ENCODE results near the gene B2M. TPM values are rescaled to one million over a fixed set of nuclear protein-coding genes. Genes with fewer than 3 reads are reported as not detected.

The B2M gene
- total and polyA plus RNA-seq, 2 of the 13 experiments (the other 11 are each of a cell fraction or from before 2014, with no cell fraction given): 784 to 857 TPM

DNA sequence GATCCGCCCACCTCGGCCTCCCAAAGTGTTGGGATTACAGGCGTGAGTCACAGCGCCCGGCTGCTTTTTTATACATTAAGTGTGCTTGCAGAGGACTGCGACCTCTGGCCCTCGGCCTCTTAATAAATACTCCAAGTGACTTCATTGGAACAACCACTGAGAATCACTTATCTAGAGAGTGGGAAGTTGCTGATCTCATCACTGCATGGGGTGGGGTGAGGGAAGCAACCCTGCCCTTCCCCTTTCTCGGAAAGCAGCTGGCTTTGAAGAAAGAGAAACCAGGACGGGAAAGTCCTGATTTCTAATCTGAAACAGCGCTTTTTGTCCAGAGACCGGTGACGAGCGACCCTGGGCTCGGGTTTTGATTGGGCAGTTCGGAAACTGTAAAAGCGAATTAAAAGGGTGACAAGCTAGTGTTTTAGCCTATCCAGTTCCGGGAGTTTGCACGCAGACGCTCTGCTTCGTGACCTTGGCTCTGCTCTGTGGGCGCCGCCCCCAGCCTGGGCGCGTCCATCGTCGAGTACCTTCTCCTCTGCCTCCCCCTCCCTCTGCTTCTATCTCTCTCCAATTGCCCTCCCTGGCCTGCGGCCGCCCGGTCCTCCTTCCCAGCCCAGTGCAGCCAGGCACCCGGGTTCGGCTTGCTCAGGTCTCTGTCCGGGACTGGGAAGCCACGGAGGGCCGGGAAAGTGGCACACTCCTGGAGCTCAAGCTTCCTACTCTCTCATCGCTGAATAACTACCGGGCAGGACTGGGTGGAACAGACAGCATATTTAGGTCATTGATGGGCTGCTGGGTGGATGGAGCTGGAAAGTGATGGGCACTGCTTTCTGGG lies 17.5 kb downstream of the B2M start (continued):
- TF ChIP-seq ESRRA (CRISPR knock-in tag; IDR thresholded peaks at IDR 0.05; ENCODE audit: low read depth) (peak; percentile 71; the same call in 1 of the 2 replicates), ZKSCAN8 (CRISPR knock-in tag; IDR thresholded peaks at IDR 0.05; ENCODE audit: borderline replicate concordance) (no peak; the same call in 1 of the 2 replicates), HNF4A (CRISPR knock-in tag; IDR thresholded peaks at IDR 0.05) (peak; percentile 13; the same call in 1 of the 2 replicates), NFKBIZ (CRISPR knock-in tag; IDR thresholded peaks at IDR 0.05) (peak; percentile 38; the same call in 1 of the 2 replicates), ATF1 (CRISPR knock-in tag; IDR thresholded peaks at IDR 0.05) (peak; percentile 88), AHR (CRISPR knock-in tag; IDR thresholded peaks at IDR 0.05) (peak; percentile 66), CAMTA2 (CRISPR knock-in tag; IDR thresholded peaks at IDR 0.05; ENCODE audit: borderline replicate concordance) (peak; percentile 43; the same call in 1 of the 2 replicates), ZNF318 (CRISPR knock-in tag; IDR thresholded peaks at IDR 0.05) (no peak), TMF1 (CRISPR knock-in tag; IDR thresholded peaks at IDR 0.05; ENCODE audit: low read depth) (0 out of 2 replicates have a peak, but pooled peaks have one; percentile 29), ZNF616 (CRISPR knock-in tag; IDR thresholded peaks at IDR 0.05; ENCODE audit: low read depth) (no peak)
- TF ChIP-seq, protein P1, sequence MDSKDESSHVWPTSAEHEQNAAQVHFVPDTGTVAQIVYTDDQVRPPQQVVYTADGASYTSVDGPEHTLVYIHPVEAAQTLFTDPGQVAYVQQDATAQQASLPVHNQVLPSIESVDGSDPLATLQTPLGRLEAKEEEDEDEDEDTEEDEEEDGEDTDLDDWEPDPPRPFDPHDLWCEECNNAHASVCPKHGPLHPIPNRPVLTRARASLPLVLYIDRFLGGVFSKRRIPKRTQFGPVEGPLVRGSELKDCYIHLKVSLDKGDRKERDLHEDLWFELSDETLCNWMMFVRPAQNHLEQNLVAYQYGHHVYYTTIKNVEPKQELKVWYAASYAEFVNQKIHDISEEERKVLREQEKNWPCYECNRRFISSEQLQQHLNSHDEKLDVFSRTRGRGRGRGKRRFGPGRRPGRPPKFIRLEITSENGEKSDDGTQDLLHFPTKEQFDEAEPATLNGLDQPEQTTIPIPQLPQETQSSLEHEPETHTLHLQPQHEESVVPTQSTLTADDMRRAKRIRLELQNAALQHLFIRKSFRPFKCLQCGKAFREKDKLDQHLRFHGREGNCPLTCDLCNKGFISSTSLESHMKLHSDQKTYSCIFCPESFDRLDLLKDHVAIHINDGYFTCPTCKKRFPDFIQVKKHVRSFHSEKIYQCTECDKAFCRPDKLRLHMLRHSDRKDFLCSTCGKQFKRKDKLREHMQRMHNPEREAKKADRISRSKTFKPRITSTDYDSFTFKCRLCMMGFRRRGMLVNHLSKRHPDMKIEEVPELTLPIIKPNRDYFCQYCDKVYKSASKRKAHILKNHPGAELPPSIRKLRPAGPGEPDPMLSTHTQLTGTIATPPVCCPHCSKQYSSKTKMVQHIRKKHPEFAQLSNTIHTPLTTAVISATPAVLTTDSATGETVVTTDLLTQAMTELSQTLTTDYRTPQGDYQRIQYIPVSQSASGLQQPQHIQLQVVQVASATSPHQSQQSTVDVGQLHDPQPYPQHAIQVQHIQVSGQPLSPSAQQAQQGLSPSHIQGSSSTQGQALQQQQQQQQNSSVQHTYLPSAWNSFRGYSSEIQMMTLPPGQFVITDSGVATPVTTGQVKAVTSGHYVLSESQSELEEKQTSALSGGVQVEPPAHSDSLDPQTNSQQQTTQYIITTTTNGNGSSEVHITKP (CRISPR knock-in tag; IDR thresholded peaks at IDR 0.05; ENCODE audit: low read depth): peak; percentile 95
- TF ChIP-seq, protein P2, sequence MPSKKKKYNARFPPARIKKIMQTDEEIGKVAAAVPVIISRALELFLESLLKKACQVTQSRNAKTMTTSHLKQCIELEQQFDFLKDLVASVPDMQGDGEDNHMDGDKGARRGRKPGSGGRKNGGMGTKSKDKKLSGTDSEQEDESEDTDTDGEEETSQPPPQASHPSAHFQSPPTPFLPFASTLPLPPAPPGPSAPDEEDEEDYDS (CRISPR knock-in tag; IDR thresholded peaks at IDR 0.05): peak; percentile 90
- TF ChIP-seq, protein P3, sequence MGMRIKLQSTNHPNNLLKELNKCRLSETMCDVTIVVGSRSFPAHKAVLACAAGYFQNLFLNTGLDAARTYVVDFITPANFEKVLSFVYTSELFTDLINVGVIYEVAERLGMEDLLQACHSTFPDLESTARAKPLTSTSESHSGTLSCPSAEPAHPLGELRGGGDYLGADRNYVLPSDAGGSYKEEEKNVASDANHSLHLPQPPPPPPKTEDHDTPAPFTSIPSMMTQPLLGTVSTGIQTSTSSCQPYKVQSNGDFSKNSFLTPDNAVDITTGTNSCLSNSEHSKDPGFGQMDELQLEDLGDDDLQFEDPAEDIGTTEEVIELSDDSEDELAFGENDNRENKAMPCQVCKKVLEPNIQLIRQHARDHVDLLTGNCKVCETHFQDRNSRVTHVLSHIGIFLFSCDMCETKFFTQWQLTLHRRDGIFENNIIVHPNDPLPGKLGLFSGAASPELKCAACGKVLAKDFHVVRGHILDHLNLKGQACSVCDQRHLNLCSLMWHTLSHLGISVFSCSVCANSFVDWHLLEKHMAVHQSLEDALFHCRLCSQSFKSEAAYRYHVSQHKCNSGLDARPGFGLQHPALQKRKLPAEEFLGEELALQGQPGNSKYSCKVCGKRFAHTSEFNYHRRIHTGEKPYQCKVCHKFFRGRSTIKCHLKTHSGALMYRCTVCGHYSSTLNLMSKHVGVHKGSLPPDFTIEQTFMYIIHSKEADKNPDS (CRISPR knock-in tag; IDR thresholded peaks at IDR 0.05): 0 out of 2 replicates have a peak, but pooled peaks have one; percentile 53
